NT2/D1 (cell line): Measurements from ENCODE around the gene RIMBP3C.

Experiments
- SUZ12 ChIP-seq: IDR thresholded peaks from 2 replicates; pipeline ENCODE4 v1.6.1; 2011; ENCODE audit not compliant: insufficient read length, insufficient read depth; ENCODE audit errors: extremely low read depth
- ZNF274 ChIP-seq: IDR thresholded peaks from 2 replicates; pipeline ENCODE4 v1.6.1; 2011; ENCODE audit warnings: mild to moderate bottlenecking, low read depth, low read length

GRCh38 chr22:21598302-21598701, 47.0 kb upstream of the RIMBP3C start:
- no peak for TF ChIP-seq ZNF274
- no peak for TF ChIP-seq SUZ12
